ENCODE measurements around the gene MEPCE.
"Not testable (repeated sequence)": the region's sequence is repeated elsewhere in the genome, so short reads cannot be mapped to it uniquely, and the experiment has no call there.

The MEPCE gene, protein sequence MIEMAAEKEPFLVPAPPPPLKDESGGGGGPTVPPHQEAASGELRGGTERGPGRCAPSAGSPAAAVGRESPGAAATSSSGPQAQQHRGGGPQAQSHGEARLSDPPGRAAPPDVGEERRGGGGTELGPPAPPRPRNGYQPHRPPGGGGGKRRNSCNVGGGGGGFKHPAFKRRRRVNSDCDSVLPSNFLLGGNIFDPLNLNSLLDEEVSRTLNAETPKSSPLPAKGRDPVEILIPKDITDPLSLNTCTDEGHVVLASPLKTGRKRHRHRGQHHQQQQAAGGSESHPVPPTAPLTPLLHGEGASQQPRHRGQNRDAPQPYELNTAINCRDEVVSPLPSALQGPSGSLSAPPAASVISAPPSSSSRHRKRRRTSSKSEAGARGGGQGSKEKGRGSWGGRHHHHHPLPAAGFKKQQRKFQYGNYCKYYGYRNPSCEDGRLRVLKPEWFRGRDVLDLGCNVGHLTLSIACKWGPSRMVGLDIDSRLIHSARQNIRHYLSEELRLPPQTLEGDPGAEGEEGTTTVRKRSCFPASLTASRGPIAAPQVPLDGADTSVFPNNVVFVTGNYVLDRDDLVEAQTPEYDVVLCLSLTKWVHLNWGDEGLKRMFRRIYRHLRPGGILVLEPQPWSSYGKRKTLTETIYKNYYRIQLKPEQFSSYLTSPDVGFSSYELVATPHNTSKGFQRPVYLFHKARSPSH

DNA sequence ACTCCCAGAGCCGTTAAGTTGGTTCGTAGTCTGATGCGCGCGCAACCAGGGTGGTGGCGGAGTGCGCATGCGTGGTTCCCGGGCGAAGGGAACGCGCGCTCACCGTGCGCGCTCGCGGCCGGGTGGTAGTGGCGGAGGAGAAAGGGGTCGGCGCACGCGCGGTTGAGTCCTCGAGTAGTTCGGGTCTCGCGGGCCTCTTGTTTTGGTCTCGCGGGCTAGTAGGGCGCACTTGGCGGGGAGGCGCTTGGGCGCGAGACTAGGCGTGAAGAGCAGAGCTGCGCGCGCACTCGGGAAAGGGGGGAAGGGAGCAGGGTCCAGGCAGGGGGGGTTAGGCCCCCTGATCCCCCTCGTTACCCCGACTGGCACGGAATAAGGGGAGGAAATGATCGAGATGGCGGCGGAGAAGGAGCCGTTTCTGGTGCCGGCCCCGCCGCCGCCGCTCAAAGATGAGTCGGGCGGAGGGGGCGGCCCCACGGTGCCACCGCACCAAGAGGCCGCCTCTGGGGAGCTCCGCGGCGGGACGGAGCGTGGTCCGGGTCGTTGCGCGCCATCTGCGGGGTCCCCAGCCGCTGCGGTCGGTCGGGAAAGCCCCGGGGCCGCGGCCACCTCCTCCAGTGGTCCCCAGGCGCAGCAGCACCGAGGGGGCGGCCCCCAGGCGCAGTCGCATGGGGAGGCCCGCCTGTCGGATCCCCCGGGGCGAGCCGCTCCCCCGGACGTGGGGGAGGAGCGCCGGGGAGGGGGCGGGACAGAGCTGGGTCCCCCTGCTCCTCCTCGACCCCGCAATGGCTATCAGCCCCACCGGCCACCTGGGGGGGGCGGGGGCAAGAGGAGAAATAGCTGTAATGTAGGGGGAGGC lies at the start of gene MEPCE:
Gene MEPCE (plus strand): TSS at position 195 of the 856 bp plus-strand sequence. CDS start 188 bp downstream, at position 383.
- DNase-seq: peak in 55 of 56 donors; percentile 67 to 98 (median 92)

DNA sequence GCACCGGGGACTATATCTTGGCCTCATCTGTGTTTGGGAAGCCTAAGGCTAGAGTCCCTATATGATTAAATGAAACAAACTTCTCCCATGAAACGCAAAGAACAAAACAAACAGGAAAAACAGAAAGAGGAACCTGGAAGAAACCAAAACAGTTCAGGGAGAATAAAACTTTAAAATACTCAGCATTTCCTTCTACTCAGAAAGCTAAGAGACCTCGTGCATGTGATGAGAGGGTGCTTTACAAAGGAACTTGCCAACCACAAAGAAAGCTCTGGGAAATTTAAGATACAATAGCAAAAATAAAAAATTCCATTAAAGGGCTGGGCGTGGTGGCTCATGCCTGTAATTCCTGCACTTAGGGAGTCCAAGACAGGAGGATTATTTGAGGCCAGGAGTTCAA lies 49.4 kb upstream of the MEPCE start:
- no peak for DNase-seq

DNA sequence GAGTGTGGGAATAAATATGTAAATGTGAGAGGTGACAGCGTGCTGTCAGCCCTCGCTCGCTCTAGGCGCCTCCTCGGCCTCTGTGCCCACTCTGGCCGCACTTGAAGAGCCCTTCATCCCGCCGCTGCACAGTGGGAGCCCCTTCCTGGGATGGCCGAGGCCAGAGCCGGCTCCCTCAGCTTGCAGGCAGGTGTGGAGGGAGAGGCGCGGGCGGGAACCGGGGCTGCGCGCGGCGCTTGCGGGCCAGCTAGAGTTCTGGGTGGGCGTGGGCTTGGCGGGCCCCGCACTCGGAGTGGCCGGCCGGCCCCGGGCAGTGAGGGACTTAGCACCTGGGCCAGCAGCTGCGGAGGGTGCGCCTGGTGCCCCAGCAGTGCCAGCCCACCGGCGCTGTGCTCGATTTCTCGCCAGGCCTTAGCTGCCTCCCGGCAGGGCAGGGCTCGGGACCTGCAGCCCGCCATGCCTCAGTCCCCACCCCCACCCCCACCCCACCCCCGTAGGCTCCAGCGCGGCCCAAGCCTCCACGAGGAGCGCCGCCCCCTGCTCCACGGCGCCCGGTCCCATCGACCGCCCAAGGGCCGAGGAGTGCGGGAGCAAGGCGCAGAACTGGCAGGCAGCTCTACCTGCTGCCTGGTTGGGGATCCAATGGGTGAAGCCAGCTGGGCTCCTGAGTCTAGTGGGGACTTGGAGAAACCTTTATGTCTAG lies 47.9 kb upstream of the MEPCE start:
- not testable (repeated sequence) for DNase-seq

DNA sequence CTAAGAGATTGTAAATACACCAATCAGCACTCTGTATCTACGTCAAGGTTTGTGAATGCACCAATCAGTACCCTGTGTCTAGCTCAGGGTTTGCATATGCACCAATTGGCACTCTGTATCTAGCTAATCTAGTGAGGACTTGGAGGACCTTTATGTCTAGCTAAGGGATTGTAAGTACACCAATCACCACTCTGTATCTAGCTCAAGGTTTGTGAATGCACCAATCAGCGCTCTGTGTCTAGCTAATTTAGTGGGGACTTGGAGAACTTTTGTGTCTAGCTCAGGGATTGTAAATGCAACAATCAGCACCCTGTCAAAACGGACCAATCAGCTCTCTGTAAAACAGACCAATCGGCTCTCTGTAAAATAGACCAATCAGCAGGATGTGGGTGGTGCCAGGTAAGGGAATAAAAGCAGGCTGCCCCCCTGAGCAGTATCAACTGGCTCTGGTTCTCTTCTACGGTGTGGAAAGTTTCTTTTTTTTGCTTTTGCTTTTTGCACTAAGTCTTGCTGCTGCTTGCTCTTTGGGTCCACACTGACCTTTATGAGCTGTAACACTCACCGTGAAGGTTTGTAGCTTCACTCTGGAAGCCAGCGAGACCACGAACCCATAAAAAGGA lies 47.3 kb upstream of the MEPCE start:
- DNase-seq: peak in 1 of 56 donors; percentile 13

DNA sequence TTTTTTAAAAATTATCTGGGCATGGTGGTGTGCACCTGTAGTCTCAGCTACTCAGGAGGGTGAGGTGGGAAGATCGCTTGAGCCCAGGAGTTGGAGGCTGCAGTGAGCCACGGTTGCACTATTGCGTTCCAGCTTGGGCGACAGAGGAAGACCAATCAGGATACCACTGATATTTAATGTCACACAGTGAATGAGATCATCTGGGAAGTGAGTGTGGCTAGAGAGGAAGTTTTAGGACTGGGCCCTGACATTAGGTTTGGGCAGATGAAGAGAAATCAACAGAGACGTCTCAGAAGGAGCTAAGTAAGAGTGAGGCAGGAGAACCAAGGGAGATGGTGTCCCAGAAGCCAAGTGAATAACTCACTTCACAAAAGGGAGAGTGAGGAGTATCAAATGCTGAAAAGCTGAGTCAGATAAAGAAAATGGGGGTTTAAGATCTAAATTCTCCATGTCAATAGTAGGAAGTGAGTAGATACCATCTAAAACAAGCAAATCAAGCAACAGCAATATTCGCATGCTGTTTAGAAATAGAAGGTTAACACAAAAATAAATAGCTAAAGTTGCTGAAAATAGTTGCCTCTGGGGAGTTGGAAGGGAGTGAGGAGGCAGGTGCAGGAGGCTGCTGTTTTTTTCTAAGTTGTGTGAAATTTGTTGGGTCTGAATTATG lies 44.9 kb upstream of the MEPCE start:
- DNase-seq: no peak

DNA sequence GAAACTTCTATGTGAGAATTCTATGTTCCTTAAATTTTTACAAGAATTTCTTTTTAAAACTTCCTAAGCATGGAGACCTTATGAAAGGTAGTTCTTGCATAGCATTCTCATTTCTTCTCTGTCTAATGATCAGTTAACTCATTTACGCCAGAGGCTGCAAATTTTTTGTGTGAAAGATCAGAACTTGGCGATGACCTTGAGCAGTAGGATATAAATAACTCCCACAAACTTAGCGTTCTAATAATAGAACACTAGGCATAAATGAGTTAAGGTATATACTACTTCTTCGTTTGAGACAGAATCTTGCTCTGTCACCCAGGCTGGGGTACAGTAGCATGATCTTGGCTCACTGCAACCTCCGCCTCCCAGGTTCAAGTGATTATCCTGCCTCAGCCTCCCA lies 42.7 kb upstream of the MEPCE start:
- DNase-seq: no peak

DNA sequence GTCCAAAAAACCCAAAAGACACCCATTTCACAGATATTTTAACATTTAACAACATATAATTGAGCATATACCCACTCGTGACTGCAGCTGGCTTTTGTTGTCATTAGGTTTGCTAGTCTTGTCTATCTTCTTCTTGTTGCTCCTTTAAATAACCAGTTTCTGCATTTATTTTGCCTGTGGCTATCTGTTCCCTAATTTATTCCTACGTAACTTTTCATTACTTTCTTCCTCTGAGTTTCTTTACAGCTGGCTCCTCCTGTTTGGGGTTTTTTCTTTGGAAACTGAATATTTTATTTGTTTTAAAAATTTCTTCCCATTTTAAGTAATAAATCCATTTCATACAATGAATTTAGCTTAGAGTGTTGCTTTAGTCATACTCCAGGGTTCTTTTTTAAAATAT lies 41.9 kb upstream of the MEPCE start:
- DNase-seq: no peak

DNA sequence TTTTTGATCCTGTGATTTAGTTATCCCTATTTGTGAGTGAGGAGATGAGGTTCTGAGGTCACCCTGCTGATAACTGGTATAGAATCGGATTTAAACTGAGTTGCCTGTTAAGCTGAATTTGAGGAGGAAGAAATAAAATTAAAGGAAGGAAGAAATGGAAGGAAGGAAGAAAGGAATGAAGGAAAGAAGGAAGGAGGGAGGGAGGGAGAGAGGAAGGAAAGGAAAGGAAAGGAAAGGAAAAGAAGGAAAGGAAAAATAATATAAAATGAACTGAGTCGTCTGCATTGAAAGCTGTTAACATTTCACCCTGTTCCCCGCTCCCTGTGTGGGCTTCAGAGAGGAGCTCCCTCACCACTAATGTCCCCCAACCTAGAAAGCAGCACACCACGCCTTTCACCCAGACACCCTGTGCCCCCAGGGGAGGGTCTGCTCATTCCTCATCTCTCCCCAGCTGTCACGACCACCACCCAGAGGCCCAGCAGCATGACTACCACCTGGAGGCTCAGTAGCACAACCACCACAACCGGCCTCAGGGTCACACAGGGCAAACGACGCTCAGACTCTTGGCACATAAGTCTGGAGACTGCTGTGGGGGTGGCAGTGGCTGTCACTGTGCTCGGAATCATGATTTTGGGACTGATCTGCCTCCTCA lies 40.1 kb upstream of the MEPCE start:
- no peak for DNase-seq

DNA sequence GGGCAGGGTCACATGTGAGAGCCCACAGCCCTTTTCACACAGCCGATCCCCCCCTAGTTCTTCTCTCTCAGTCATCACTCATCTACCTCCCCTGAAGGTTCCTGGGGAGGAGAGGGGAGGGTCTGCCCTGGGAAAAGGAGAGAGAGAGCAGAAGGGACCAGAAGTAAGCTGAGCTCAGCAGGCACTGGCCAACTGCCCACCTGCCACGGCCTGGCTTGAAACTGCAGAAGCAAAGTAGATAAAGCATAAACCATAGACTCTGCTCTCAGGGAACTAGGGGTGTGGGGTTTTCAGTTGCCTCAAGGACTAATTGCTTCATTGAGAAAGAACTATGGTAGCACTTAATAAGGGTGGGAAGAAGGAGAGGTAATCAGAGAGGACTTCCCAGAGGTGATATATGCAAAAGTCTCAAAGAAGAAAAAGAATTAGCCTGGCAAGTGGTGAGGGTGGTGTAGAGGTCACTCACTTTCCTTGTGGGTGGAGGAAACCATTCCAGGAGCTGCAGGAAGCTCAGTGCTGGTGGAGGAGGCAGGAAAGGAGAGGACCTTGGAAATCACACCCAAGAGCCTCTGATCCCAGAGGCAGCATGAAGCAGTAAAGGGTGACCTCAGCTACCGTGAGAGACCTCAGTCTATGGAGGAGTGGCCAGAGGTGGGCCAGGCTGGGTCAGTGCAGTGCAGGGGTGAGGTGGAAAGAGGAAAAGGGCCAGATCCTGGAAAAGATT lies 39.2 kb upstream of the MEPCE start:
- no peak for DNase-seq

DNA sequence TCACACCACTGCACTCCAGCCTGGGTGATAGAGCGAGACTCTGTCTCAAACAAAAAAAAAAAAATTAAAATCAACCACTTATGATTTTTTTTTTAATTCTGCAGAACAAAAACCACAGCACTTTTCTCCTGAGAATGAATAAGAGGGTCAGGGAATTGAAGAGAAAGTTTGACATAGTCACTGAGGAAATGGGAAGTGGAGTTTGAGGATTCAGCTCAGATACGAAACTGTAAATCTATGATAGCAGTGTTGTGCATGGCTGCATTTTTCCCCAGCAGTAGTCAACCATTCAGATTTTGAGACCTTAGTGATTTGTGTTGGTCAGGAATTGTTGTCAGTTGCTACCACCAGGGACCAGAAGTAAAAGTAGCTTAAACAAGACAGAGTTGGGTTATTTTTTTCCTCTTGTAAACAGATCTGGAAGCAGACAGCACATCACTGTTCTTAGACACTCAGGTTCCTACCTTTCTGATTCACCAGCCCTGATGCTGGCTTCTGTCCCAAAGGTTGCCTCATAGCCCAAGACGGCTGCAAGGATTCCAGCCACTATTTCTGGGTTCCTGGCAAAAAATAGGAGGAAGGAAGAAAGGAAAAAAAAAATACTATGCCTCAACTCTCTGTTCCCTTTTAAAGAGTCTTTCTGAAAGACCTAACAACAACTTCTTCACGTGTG lies 36.3 kb upstream of the MEPCE start:
- DNase-seq: no peak

DNA sequence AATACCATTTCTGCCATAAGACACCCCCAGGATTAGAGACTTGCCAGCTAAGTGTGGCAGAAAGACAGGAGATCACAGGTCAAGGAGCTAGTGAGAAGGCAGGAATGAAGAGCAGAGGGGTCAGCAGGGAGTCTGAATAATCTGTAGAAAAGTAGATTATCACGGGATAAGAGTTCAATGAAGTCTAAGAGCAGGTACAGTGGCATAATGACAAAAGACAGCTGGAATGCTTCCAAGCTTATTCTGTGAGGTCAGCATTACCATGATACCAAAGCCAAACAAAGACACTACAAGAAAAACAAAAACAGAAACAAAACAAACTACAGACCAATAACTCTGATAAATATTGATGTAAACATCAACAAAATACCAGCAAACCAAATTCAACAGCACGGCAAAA lies 35.6 kb upstream of the MEPCE start:
- DNase-seq: no peak

DNA sequence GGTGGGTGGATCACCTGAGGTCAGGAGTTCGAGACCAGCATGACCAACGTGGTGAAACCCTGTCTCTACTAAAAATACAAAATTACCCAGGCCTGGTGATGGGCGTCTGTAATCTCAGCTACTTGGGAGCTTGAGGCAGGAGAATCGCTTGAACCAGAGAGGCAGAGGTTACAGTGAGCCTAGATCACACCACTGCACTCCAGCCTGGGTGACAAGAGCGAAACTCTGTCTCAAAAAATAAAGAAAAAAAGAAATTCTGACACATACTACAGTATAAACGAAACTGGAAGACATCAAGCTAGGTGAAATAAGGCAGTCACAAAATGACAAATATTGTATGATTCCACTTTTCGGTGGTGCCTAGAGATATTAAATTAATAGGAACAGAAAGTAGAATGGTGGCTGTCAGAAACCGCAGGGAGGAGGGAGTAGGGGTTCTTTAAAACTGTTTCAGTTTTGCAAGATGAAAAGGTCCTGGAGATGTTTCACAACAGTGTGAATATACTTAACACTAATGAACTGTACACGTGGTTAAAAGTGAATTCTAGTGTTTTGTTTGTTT lies 33.1 kb upstream of the MEPCE start:
- DNase-seq: no peak

DNA sequence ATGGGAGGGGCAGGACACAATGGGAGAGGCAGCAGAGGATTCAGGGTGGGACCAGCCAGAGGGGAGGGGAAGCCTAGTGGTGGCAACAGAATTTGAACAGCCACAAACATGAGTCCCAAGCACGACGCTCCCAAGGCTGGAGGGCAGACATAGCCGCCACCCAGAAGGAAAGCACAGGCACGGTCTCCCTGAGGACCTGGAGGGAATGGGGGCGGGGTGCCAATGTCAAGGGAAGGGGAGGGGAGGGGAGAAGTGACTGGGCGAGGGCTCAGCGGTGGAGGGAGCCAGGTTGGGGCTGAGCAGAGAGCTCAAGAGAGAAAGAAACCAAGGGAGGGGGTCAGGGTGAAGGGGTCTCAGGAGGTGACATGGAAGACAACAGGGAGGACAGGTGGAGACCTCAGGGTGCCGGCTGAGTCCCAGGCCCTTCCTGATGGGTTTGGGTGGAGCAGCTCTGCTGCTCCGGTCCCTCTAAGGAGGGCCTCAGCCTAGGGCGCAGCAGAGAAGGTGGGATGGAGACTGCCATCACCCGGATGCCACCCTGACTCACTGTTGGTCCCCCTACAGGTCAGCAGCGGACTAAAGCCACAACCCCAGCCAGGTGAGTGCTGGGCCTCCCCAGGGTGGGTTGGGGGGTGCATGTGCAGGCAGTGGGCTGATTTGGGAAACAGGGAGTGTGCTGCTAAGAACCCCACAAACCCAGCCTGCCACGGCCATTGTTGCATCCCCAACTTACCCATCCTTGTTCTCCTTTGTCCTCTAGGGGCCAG lies 32.1 kb upstream of the MEPCE start:
- DNase-seq: no peak

DNA sequence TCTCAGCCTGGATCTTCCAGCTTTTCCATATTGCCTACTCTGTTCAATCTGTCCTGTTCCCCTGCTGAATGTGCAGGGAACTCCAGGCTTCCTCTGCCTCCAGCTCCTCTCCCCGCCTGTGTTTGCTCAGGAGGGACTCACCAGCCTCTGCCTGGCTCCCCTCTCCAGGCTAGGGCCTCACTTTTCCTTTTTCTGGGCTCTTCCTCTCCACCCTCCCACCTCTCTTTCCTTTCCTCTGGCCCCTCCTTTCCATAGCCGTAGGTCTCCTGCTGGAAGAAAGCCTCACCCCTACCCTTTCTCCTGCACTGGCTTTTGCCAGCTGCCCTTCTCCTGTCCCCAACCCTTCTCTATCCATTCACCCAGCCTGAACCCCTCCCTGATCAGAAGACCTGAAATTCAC lies 31.4 kb upstream of the MEPCE start:
- no peak for DNase-seq

DNA sequence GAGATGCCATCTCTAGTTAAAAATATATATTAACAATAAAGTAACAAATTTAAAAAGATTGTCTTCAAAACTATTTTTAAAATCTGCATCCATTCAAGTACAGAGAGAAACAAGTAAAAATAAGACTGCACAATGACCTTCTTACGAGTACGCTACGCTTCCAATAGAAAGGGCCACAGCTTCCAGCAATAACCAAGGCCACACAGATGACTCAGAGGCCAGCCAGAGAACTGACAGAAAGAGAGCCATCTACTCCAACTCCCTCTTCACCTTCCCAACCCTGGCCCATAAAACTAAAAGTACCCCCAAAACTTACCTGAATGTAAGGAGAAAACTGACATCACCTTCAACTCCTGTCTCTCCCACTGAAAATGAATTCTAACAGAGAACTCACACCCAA lies 29.6 kb upstream of the MEPCE start:
- DNase-seq: no peak

DNA sequence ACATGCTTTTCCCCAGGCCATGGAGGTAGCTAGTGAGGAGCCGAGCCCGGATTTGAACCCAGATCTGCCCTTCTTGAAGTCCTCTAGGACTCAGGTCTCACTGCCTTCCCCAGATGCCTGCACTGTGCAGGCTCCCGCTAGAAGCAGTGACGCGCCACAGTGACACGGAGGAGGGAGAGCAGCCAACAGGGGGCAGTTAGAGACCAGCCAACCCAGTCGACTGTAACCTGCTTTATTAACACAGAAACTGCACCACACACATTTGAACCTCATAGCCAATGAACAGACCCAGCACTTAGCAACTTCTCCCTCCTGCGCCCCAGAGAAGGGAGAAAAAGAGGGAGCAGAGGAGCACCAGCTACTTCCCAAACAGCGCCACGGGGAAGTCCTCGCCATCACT lies 29.0 kb upstream of the MEPCE start:
- DNase-seq: peak in 1 of 56 donors; percentile 17

DNA sequence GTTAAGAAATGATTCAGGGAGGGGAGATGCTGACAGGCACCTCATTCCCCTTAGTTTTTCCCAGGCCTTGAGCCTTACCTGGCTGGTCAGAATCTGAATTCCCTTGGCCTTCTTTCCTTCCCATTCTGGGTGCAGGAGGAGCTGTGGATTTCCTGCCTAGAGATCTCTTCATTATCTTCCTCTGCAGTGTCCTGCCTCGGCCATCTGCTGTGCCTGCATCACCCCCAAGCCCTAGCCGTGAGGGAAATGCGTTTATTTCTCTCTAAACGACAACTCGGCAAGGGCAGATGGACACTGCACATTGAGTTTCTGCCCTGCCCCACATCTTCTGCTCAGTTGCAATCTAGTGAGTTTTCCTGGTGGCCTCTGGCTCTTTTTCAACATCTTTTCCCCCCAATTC lies 27.8 kb upstream of the MEPCE start:
- DNase-seq: no peak

Data from nucleus accumbens (tissue), 56 donors.